PFSK-1 (cell line): ENCODE data around the gene TSPAN4.

Source experiments
- POLR2AphosphoS5 ChIP-seq: IDR thresholded peaks from 2 replicates; pipeline ENCODE4 v1.6.1; 2012; ENCODE audit warnings: low read depth, mild to moderate bottlenecking, control low read depth, low read length, moderate library complexity
- REST ChIP-seq, 2 experiments: IDR thresholded peaks; 2 replicates each; pipeline versions ENCODE4 v1.6.1 to v1.8.0; 2011 to 2012; ENCODE audit warnings: low read depth in 2 of 2, low read length in 2 of 2, control low read depth in 1 of 2, inconsistent platforms in 1 of 2, mild to moderate bottlenecking in 1 of 2, moderate library complexity in 1 of 2; ENCODE audit not compliant: insufficient read depth in 1 of 2

GRCh38 chr11:888310-889212 is 45.9 kb downstream of the TSPAN4 start:
- TF ChIP-seq POLR2AphosphoS5 (no peak), REST (IDR thresholded peaks at IDR 0.05; ENCODE audit: insufficient read depth in 1 of 2, low read depth in 2 of 2, low read length in 2 of 2) (no peak)
